OCI-LY1 (cell line): ENCODE measurements around the gene PLXNA2.

Experiments used
- CTCF ChIP-seq: fragments of 200-600 bp; sonication (generic), shearing (Covaris generic); IDR thresholded peaks from 2 replicates; pipeline ENCODE4 v1.5.1; 2017; ENCODE audit warnings: mild to moderate bottlenecking, antibody characterized with exemption, low read length, moderate library complexity, mixed read lengths
- EZH2 ChIP-seq: fragments of 200-600 bp; sonication (generic), shearing (Covaris generic); IDR thresholded peaks from 2 replicates; pipeline ENCODE4 v1.8.0; 2017; ENCODE audit warnings: borderline replicate concordance, mixed run types, mild to moderate bottlenecking, antibody characterized with exemption, low read length, moderate library complexity, mixed read lengths

- TF ChIP-seq CTCF (no peak), EZH2 (no peak)
Observed at GRCh38 chr1:207977876-207978275, 266.3 kb downstream of the PLXNA2 start.
